ENCODE measurements around the gene ST8SIA5. TPM values are rescaled to one million over a fixed set of nuclear protein-coding genes. Genes with fewer than 3 reads are reported as not detected.

Gene ST8SIA5
- total and polyA plus RNA-seq, 2 of the 4 experiments (the other 2 are of a cell fraction): 0.03 TPM; not detected in 1

- 37% methylated on average over 2 of the region's 12 CpGs; no CpG with 5 or more reads in 1 of the 2 experiments for WGBS, 2 experiments (ENCODE audit: extremely low coverage in 2 of 2, insufficient read length in 1 of 2)
- no peak overlapping the region for H2BK5ac ChIP-seq (ENCODE audit: low read depth, low read length, poor library complexity, severe bottlenecking)
- no peak overlapping the region for H2BK120ac ChIP-seq (ENCODE audit: low read depth, low read length)
- no peak for DNase-seq
- H3K4me3 ChIP-seq (ENCODE audit: insufficient read depth, low read depth, low read length): no peak overlapping the region
- no peak overlapping the region for H4K8ac ChIP-seq (ENCODE audit: low read depth in 2 of 2, low read length in 2 of 2)
- H3K4me1 ChIP-seq (ENCODE audit: control insufficient read depth, insufficient read depth, low read length): no peaks in the 10 kb centered on the region
- H3K27ac ChIP-seq (ENCODE audit: insufficient read depth, low read length): no peak overlapping the region
- H3K9me3 ChIP-seq (ENCODE audit: control insufficient read depth, insufficient read depth, low read length): no peaks in the 10 kb centered on the region
- TF ChIP-seq CTCF (conservative IDR thresholded peaks at IDR 0.05; ENCODE audit: low read depth, low read length) (no peak), MXI1 (IDR thresholded peaks at IDR 0.05; ENCODE audit: borderline replicate concordance, low read depth, low read length) (no peak), RFX5 (IDR thresholded peaks at IDR 0.05; ENCODE audit: low read depth, low read length) (no peak), POLR2A (IDR thresholded peaks at IDR 0.05; ENCODE audit: low read depth, low read length) (no peak)
- no peak overlapping the region for H4K5ac ChIP-seq (ENCODE audit: low read depth, low read length)
- no peaks in the 10 kb centered on the region for H3K9me1 ChIP-seq (ENCODE audit: insufficient read depth, low read length)
- H3K36me3 ChIP-seq (ENCODE audit: control insufficient read depth, insufficient read depth, low read length): no peaks in the 10 kb centered on the region
- no peak overlapping the region for H3K23ac ChIP-seq (ENCODE audit: low read depth, low read length)
- dilution Hi-C loops (cut with HindIII; ENCODE audit: low sequenced_read_pairs, unreplicated experiment): no loop called here
- no peak overlapping the region for H2AK9ac ChIP-seq (replicated peaks; ENCODE audit: low read depth, low read length, poor library complexity)
- H3K27me3 ChIP-seq (ENCODE audit: control insufficient read depth, insufficient read depth, low read length): peaks cover 1% of the 10 kb centered on the region; the same call in 1 of the 2 replicates
- no peak overlapping the region for H2AK5ac ChIP-seq (ENCODE audit: low read depth, low read length)
- in situ Hi-C loops (cut with MboI; ENCODE audit: low sequenced_read_pairs): no loop called here
- no TSS peak for BruUV-seq (replicated peaks)
- no peaks in the 10 kb centered on the region for H4K20me1 ChIP-seq (ENCODE audit: insufficient read depth, low read length)
- intact Hi-C loops (cut with micrococcal nuclease): no loop called here
- no peak overlapping the region for H2AFZ ChIP-seq (replicated peaks; ENCODE audit: low read length, poor library complexity)
- no peak overlapping the region for H2BK20ac ChIP-seq (ENCODE audit: low read depth, low read length)
- H2BK15ac ChIP-seq (ENCODE audit: low read depth, low read length): no peak overlapping the region
- H3K56ac ChIP-seq (ENCODE audit: extremely low read depth, insufficient read depth, low read length): no peak overlapping the region
- H3K79me1 ChIP-seq (ENCODE audit: low read depth in 1 of 2, low read length in 2 of 2): no peaks in the 10 kb centered on the region
- ATAC-seq (ENCODE audit: low read depth): no peak
- H4K91ac ChIP-seq (ENCODE audit: insufficient read depth, low read depth, low read length): no peak overlapping the region
- no peak overlapping the region for H3K18ac ChIP-seq (ENCODE audit: low read depth, low read length)
- no peak overlapping the region for H3K14ac ChIP-seq (replicated peaks; ENCODE audit: low read depth, low read length)
- POLR2A ChIA-PET (ENCODE audit: unreplicated experiment): no interaction called here
- CTCF ChIA-PET: no interaction called here
- no peak overlapping the region for H3K9ac ChIP-seq (ENCODE audit: low read depth, low read length)
- no peak overlapping the region for H3K4me2 ChIP-seq (ENCODE audit: low read depth, low read length)
- no peak overlapping the region for H3K4ac ChIP-seq (ENCODE audit: low read depth, low read length)
Measured at GRCh38 chr18:46688853-46689525, 67.9 kb downstream of the ST8SIA5 start.
